Endothelial cell of umbilical vein (primary cell): ENCODE measurements around the gene ARHGAP20. TPM values are rescaled to one million over a fixed set of nuclear protein-coding genes. Genes with fewer than 3 reads are reported as not detected.

Source experiments
- BruUV-seq: library from RNA; stranded (reverse); fragments of 400-500 nt; replicated peaks from 2 replicates; lab custom pipeline; 2021; lab: Mats Ljungman, UMichigan
- CTCF ChIA-PET: fragments of 300-600, 350-600 bp; sonication (Branson Sonifier 250); formaldehyde crosslinking; loops from one replicate; lab custom pipeline; 2021; ENCODE audit warnings: antibody characterized with exemption, inconsistent platforms; lab: Charles Lee
- POLR2A ChIA-PET: fragments of 300-600, 350-600 bp; sonication (Branson Sonifier 250); formaldehyde crosslinking; loops from one replicate; lab custom pipeline; 2021; ENCODE audit warnings: antibody characterized with exemption, inconsistent platforms; lab: Charles Lee
- DNase-seq: peaks from one replicate; pipeline ENCODE4 v3.0.0-alpha.2; 2011; ENCODE audit warnings: low read depth, low spot score
- FAIRE-seq: peaks from 2 replicates; lab custom pipeline; 2011; peaks lifted over from hg19 to GRCh38; lab: Jason Lieb, UNC
- H2AFZ ChIP-seq: 2 replicates; pipeline ENCODE4 v1.6.0; 2012; ENCODE audit warnings: low read depth, low read length, control low read depth, inconsistent platforms
- H3K27ac ChIP-seq: 2 replicates; pipeline ENCODE4 v1.5.1; 2011; ENCODE audit warnings: low read depth, mild to moderate bottlenecking, control low read depth, low read length, moderate library complexity; ENCODE audit not compliant: insufficient read depth
- H3K27me3 ChIP-seq, 2 experiments: 2 replicates each; pipeline versions ENCODE4 v1.6.0 to v1.6.1; 2011; ENCODE audit warnings: low read length in 2 of 2, mixed read lengths in 1 of 2; ENCODE audit not compliant: control insufficient read depth in 2 of 2, insufficient read depth in 2 of 2
- H3K36me3 ChIP-seq, 2 experiments: 2 replicates in 1 of 2; 3 replicates in 1 of 2; pipeline ENCODE4 v1.5.1; 2011; ENCODE audit warnings: low read length in 2 of 2, mild to moderate bottlenecking in 1 of 2, moderate library complexity in 1 of 2; ENCODE audit not compliant: control insufficient read depth in 2 of 2, insufficient read depth in 2 of 2; ENCODE audit errors: extremely low read depth in 1 of 2
- H3K4me1 ChIP-seq: 3 replicates; pipeline ENCODE4 v1.5.1; 2011; ENCODE audit warnings: mild to moderate bottlenecking, low read length; ENCODE audit not compliant: control insufficient read depth, insufficient read depth; ENCODE audit errors: extremely low read depth
- H3K4me2 ChIP-seq: 2 replicates; pipeline ENCODE4 v1.6.1; 2011; ENCODE audit warnings: low read length, control low read depth, mixed read lengths; ENCODE audit not compliant: insufficient read depth
- H3K4me3 ChIP-seq, 3 experiments: fragments of 200-600 bp in 1 of 3; sonication (generic), shearing (Covaris generic) in 1 of 3; replicated peaks in 1 of 3; 2 replicates each; pipeline ENCODE4 v1.5.1; 2011 to 2016; ENCODE audit warnings: control low read depth in 3 of 3, low read length in 3 of 3, mild to moderate bottlenecking in 2 of 3, inconsistent platforms in 1 of 3, low read depth in 1 of 3, moderate library complexity in 1 of 3; ENCODE audit not compliant: insufficient read depth in 1 of 3
- H3K79me2 ChIP-seq: 2 replicates; pipeline ENCODE4 v1.6.0; 2012; ENCODE audit warnings: low read length, inconsistent platforms; ENCODE audit not compliant: control insufficient read depth, insufficient read depth
- H3K9ac ChIP-seq: replicated peaks from 2 replicates; pipeline ENCODE3; 2011; ENCODE audit warnings: low read length, control low read depth; ENCODE audit not compliant: insufficient read depth; ENCODE audit errors: extremely low read depth
- H3K9me1 ChIP-seq: replicated peaks from 3 replicates; pipeline ENCODE4 v1.6.0; 2011; ENCODE audit warnings: mild to moderate bottlenecking, low read length; ENCODE audit not compliant: control insufficient read depth, insufficient read depth; ENCODE audit errors: extremely low read depth
- H3K9me3 ChIP-seq: replicated peaks from 2 replicates; pipeline ENCODE4 v1.5.1; 2012; ENCODE audit warnings: low read length, inconsistent platforms; ENCODE audit not compliant: control insufficient read depth, insufficient read depth
- H4K20me1 ChIP-seq: replicated peaks from 2 replicates; pipeline ENCODE3; 2011; ENCODE audit warnings: mild to moderate bottlenecking, low read length; ENCODE audit not compliant: control insufficient read depth, insufficient read depth; ENCODE audit errors: extremely low read depth
- CTCF ChIP-seq, 2 donors: IDR thresholded peaks; 1 replicate in 1 of 2; 2 replicates in 1 of 2; pipeline ENCODE4 v1.5.1; 2011; ENCODE audit warnings: low read length in 2 of 2, mild to moderate bottlenecking in 2 of 2, moderate library complexity in 2 of 2, control low read depth in 1 of 2, inconsistent platforms in 1 of 2, low read depth in 1 of 2; ENCODE audit not compliant: insufficient read depth in 1 of 2; ENCODE audit errors: extremely low read depth in 1 of 2
- EZH2 ChIP-seq: IDR thresholded peaks from 2 replicates; pipeline ENCODE4 v1.6.1; 2012; ENCODE audit warnings: borderline replicate concordance, low read depth, mild to moderate bottlenecking, moderate library complexity, low read length, inconsistent platforms; ENCODE audit not compliant: severe bottlenecking
- FOS ChIP-seq: IDR thresholded peaks from 2 replicates; pipeline ENCODE4 v1.6.1; 2011; ENCODE audit warnings: mild to moderate bottlenecking, low read length, moderate library complexity, borderline replicate concordance; ENCODE audit not compliant: insufficient read depth
- GATA2 ChIP-seq: IDR thresholded peaks from 2 replicates; pipeline ENCODE4 v1.7.0; 2011; ENCODE audit warnings: low read depth, mild to moderate bottlenecking, moderate library complexity, mixed read lengths, low read length; ENCODE audit not compliant: insufficient read length, insufficient read depth
- JUN ChIP-seq: IDR thresholded peaks from 2 replicates; pipeline ENCODE4 v1.6.1; 2011; ENCODE audit warnings: borderline replicate concordance, low read depth; ENCODE audit not compliant: insufficient read length, insufficient read depth
- MAX ChIP-seq: IDR thresholded peaks from 2 replicates; pipeline ENCODE4 v1.6.1; 2011; ENCODE audit not compliant: insufficient read depth, insufficient read length
- MYC ChIP-seq: IDR thresholded peaks from one replicate; pipeline ENCODE4 v1.6.1; 2011; ENCODE audit warnings: mild to moderate bottlenecking, low read depth, low read length
- POLR2A ChIP-seq: IDR thresholded peaks from 2 replicates; pipeline ENCODE4 v1.6.1; 2012; ENCODE audit warnings: low read depth, mild to moderate bottlenecking, control low read depth, low read length
- POLR2AphosphoS5 ChIP-seq: IDR thresholded peaks from 2 replicates; pipeline ENCODE4 v1.6.1; 2012; ENCODE audit warnings: low read depth, mild to moderate bottlenecking, control low read depth, low read length, moderate library complexity; ENCODE audit not compliant: insufficient read depth
- dilution Hi-C: fragments of 300-500 bp; cut with MboI; formaldehyde crosslinking; loops from one replicate; pipeline ENCODE4 v1.15.0; 2019; ENCODE audit warnings: low sequenced_read_pairs; ENCODE audit not compliant: extremely low pct_ligation_motif_present
- intact Hi-C: fragments of 100-400 bp; cut with micrococcal nuclease; formaldehyde crosslinking; loops from one replicate; pipeline ENCODE4 v1.10.0; 2022
- polyA plus RNA-seq, 4 experiments: library from polyadenylated mRNA; depleted of rRNA in 3 of 4; stranded (reverse) in 3 of 4; unstranded in 1 of 4; fragments of >200 nt; gene quantifications; 2 replicates each; pipeline versions ENCODE4 v1.2.1 to v1.2.3, GENCODE V29; 2011 to 2012; ENCODE audit warnings: missing spikeins in 1 of 4
- total RNA-seq: library from RNA; stranded (reverse); gene quantifications from 2 replicates; pipeline ENCODE4 v1.2.3, GENCODE V29; 2021

ARHGAP20 gene
- total and polyA plus RNA-seq, 2 donors (not counting 3 experiments of a cell fraction or from before 2014, with no cell fraction given), result 0.51 to 1.1 TPM

- TF ChIP-seq CTCF (IDR thresholded peaks at IDR 0.05; ENCODE audit: extremely low read depth in 1 of 2, insufficient read depth in 1 of 2, low read depth in 1 of 2, low read length in 2 of 2) (no peak), EZH2 (no peak), FOS (no peak), JUN (no peak)
- H3K27ac ChIP-seq, result no peak overlapping the region
- H2AFZ ChIP-seq, result no peak overlapping the region
- no peaks in the 10 kb centered on the region for H3K4me1 ChIP-seq
- H3K36me3 ChIP-seq, result no peaks in the 10 kb centered on the region
- no peak overlapping the region for H3K4me3 ChIP-seq
- H3K27me3 ChIP-seq, result no peaks in the 10 kb centered on the region
- intact Hi-C loops (no loop called here), dilution Hi-C loops (no loop called here)
- ChIA-PET CTCF (no interaction called here), POLR2A (no interaction called here)
- H4K20me1 ChIP-seq, result no peaks in the 10 kb centered on the region
- FAIRE-seq, result no peak
- no peaks in the 10 kb centered on the region for H3K79me2 ChIP-seq
- no peak for DNase-seq
- BruUV-seq, result no TSS peak
- no peak overlapping the region for H3K4me2 ChIP-seq
- H3K9me3 ChIP-seq, result no peaks in the 10 kb centered on the region
- no peaks in the 10 kb centered on the region for H3K9me1 ChIP-seq
- no peak overlapping the region for H3K9ac ChIP-seq
Measured at GRCh38 chr11:110734790-110735189, 22.6 kb upstream of the ARHGAP20 start.

GRCh38 chr11:110730773-110731172 lies 18.5 kb upstream of the ARHGAP20 start:
- CTCF ChIA-PET, result no interaction called here
- FAIRE-seq (no peak), DNase-seq (no peak)
- Histone ChIP-seq H3K4me3 (no peak overlapping the region), H2AFZ (no peak overlapping the region), H3K79me2 (no peaks in the 10 kb centered on the region), H3K27me3 (no peaks in the 10 kb centered on the region), H3K4me2 (no peak overlapping the region), H3K4me1 (no peaks in the 10 kb centered on the region), H3K36me3 (no peaks in the 10 kb centered on the region), H4K20me1 (no peaks in the 10 kb centered on the region), H3K9me1 (no peaks in the 10 kb centered on the region), H3K9me3 (no peaks in the 10 kb centered on the region), H3K9ac (no peak overlapping the region), H3K27ac (no peak overlapping the region)
- BruUV-seq, result no TSS peak
- POLR2A ChIA-PET, result no interaction called here
- TF ChIP-seq POLR2A (no peak), MAX (no peak), FOS (no peak), CTCF (IDR thresholded peaks at IDR 0.05; ENCODE audit: extremely low read depth in 1 of 2, insufficient read depth in 1 of 2, low read depth in 1 of 2, low read length in 2 of 2) (no peak), POLR2AphosphoS5 (no peak), GATA2 (no peak), JUN (no peak), MYC (no peak), EZH2 (no peak)
- dilution Hi-C loops, result no loop called here
- intact Hi-C loops, result no loop called here
